Lung (tissue), 12 donors: Measurements from ENCODE around the gene ZNF827. TPM values are rescaled to one million over a fixed set of nuclear protein-coding genes. Genes with fewer than 3 reads are reported as not detected.

Source experiments
- ATAC-seq: fragments of 200-7000 bp; cut with Tn5 transposase; one replicate; pipeline ENCODE4 v1.9.1; 2020; ENCODE audit warnings: moderate number of reproducible peaks; ENCODE audit not compliant: insufficient read depth, low FRiP score
- DNase-seq, 3 donors: peaks; one replicate each; pipeline ENCODE4 v3.0.0-alpha.2; 2013 to 2017
- H3K27ac ChIP-seq, 2 donors: one replicate each; pipeline ENCODE4 v1.5.1; 2013; ENCODE audit warnings: mild to moderate bottlenecking in 2 of 2, moderate library complexity in 2 of 2, control low read depth in 1 of 2, inconsistent platforms in 1 of 2, low read depth in 1 of 2, low read length in 1 of 2
- H3K27me3 ChIP-seq, 3 donors: one replicate each; pipeline ENCODE4 v1.5.1; 2013; ENCODE audit warnings: low read length in 2 of 3; ENCODE audit not compliant: control insufficient read depth in 3 of 3, insufficient read depth in 3 of 3
- H3K36me3 ChIP-seq, 4 donors: one replicate each; pipeline ENCODE4 v1.5.1; 2013; ENCODE audit warnings: low read length in 4 of 4, mild to moderate bottlenecking in 1 of 4, moderate library complexity in 1 of 4; ENCODE audit not compliant: control insufficient read depth in 4 of 4, insufficient read depth in 4 of 4
- H3K4me1 ChIP-seq, 5 donors: one replicate each; pipeline ENCODE4 v1.5.1; 2013; ENCODE audit warnings: low read length in 5 of 5, mild to moderate bottlenecking in 2 of 5, moderate library complexity in 1 of 5; ENCODE audit not compliant: control insufficient read depth in 5 of 5, insufficient read depth in 5 of 5
- H3K4me3 ChIP-seq: one replicate; pipeline ENCODE4 v1.5.1; 2013; ENCODE audit warnings: mild to moderate bottlenecking, control low read depth, moderate library complexity
- H3K9ac ChIP-seq, 2 donors: one replicate each; pipeline ENCODE4 v1.5.1; 2013; ENCODE audit warnings: low read length in 2 of 2, control low read depth in 1 of 2; ENCODE audit not compliant: insufficient read depth in 1 of 2
- H3K9me3 ChIP-seq, 4 donors: one replicate each; pipeline ENCODE4 v1.5.1; 2013; ENCODE audit warnings: low read length in 3 of 4, mild to moderate bottlenecking in 1 of 4, moderate library complexity in 1 of 4; ENCODE audit not compliant: control insufficient read depth in 4 of 4, insufficient read depth in 3 of 4
- WGBS, 2 donors: extraction: QIAGEN DNeasy Blood & Tissue Kit; methylation state at CpG; one replicate each; pipeline ENCODE4 v1.1.7; 2013; 5-methylcytosine and 5-hydroxymethylcytosine counted together
- polyA plus RNA-seq, 2 donors: library from polyadenylated mRNA; stranded (reverse); fragments of 200-250 nt; gene quantifications; one replicate each; pipeline ENCODE4 v1.2.1, GENCODE V29; 2013
- total RNA-seq, 2 donors: library from RNA; depleted of rRNA in 1 of 2; stranded (reverse); fragments of >200 nt in 1 of 2; gene quantifications; one replicate each; pipeline ENCODE4 v1.2.1, GENCODE V29; 2014 to 2021
- TF ChIP-seq, protein P1 (sequence below): IDR thresholded peaks from 2 replicates; pipeline ENCODE4 v1.5.1; 2012; ENCODE audit warnings: mild to moderate bottlenecking; ENCODE audit errors: control extremely low read depth, extremely low read depth
- donor health status: control.
- donor health status: control.
- donor health status: Bipolar disorder and iron deficiency.
- donor health status: healthy.
- donor health status: DM: yes; HTN: yes; CAD: no.

ZNF827 gene
- total and polyA plus RNA-seq, 4 donors = 2.7 to 27.4 (median 8.2) TPM

DNA sequence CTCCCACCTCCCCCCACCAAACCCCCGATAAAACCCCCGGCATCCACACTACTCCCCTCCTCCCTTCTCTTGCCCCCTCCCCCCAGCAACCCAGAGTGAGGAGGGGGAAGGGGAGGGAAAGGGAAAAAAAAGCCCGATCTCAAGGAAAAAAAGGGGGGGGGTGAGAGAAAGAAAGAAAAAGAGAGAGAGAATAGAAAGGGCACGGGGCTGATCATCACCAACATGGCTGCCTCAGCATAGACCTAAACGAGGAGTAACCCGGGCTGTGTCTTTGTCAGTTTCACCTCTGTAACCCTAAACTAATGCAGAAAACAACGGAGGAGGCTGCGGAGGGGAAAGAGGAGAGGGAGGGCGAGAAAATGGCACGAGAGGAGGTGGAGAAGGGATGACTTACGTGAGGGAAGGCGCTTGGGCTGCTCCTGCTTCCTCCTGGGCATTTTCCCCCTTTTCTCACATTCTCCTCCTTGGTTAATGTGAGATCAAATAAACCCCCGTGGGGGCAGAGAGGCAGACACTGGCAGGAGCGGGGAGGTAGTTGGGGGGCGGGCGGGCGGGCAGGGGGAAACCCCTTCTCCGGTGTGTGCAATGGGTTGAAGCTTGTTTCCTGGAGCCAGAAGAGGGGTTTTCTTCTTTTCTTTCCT is 532 bp downstream of the ZNF827 start:
- no peaks in the 10 kb centered on the region for H3K27me3 ChIP-seq
- peak overlapping the region; percentile 50 to 97 for H3K9ac ChIP-seq
- H3K4me3 ChIP-seq = peak overlapping the region; percentile 83
- DNase-seq = peak; percentile 57 to 80 (median 78)
- H3K9me3 ChIP-seq = no peaks in the 10 kb centered on the region
- peak overlapping the region; percentile 90 to 95 for H3K27ac ChIP-seq
- H3K4me1 ChIP-seq = peaks cover 0 to 27% (median 6%) of the 10 kb centered on the region in 5 donors
- 0 to 1% methylated on average over 18 of the region's 18 CpGs for WGBS, 2 donors
- no peaks in the 10 kb centered on the region for H3K36me3 ChIP-seq
- TF ChIP-seq, protein P1, sequence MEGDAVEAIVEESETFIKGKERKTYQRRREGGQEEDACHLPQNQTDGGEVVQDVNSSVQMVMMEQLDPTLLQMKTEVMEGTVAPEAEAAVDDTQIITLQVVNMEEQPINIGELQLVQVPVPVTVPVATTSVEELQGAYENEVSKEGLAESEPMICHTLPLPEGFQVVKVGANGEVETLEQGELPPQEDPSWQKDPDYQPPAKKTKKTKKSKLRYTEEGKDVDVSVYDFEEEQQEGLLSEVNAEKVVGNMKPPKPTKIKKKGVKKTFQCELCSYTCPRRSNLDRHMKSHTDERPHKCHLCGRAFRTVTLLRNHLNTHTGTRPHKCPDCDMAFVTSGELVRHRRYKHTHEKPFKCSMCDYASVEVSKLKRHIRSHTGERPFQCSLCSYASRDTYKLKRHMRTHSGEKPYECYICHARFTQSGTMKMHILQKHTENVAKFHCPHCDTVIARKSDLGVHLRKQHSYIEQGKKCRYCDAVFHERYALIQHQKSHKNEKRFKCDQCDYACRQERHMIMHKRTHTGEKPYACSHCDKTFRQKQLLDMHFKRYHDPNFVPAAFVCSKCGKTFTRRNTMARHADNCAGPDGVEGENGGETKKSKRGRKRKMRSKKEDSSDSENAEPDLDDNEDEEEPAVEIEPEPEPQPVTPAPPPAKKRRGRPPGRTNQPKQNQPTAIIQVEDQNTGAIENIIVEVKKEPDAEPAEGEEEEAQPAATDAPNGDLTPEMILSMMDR = no peak
- peak; percentile 21 for ATAC-seq

DNA sequence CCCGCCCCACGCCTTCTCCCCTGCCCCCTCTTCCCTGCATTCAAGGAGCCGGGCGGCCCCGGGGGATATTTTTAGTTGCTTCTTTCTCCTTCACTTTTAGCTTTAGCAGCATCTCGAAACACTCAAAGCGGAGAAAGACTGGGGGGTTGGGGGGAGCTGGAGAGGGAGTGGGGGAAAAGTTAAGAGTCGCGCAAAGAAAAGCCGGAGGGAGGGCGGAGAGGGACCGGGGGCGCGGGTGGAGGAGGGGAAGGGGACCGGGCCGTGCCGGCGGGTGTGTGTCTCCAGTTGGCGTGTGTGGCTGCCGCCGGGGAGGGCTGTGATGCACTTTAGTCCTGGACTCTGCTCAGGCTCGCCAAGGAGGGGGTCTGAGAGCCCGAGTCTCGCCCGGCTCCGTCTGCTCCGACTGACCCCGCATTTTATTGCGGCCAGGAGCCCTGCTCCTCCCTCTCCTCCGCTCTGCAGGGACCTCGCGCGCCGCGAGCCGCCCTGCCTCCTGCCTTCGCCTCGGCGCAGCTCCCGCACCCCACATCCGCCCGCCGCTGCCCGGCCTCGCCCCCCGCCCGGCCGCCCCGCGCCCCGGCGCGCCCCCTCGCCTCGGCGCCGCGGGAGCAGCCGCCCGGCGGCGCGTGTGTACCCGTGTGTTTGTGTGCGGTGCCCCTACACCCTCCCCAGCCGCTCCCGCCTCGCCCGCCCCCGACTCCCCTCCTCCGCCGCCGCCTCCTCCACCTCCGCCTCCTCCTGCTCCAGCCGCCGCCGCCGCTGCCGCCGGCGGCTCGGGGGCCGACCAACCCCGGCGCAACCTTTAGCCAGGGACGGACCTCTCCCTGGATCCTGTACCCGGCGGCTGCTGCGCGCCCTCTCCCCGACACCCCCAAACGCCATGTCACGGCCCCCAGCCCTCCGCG is 1.4 kb downstream of the ZNF827 start:
- H3K4me3 ChIP-seq = peak overlapping the region; percentile 81
- no peaks in the 10 kb centered on the region for H3K9me3 ChIP-seq
- ATAC-seq (peak; percentile 23), DNase-seq (peak; percentile 58 to 87 (median 85))
- no peaks in the 10 kb centered on the region for H3K36me3 ChIP-seq
- peak overlapping the region; percentile 50 to 62 for H3K9ac ChIP-seq
- WGBS, 2 donors = 0 to 1% methylated on average over 63 to 95 of the region's 95 CpGs
- no peaks in the 10 kb centered on the region for H3K27me3 ChIP-seq
- TF ChIP-seq, protein P1 = no peak
- H3K27ac ChIP-seq = peak overlapping the region; percentile 95 to 96
- H3K4me1 ChIP-seq = peaks cover 0 to 27% (median 6%) of the 10 kb centered on the region in 5 donors

DNA sequence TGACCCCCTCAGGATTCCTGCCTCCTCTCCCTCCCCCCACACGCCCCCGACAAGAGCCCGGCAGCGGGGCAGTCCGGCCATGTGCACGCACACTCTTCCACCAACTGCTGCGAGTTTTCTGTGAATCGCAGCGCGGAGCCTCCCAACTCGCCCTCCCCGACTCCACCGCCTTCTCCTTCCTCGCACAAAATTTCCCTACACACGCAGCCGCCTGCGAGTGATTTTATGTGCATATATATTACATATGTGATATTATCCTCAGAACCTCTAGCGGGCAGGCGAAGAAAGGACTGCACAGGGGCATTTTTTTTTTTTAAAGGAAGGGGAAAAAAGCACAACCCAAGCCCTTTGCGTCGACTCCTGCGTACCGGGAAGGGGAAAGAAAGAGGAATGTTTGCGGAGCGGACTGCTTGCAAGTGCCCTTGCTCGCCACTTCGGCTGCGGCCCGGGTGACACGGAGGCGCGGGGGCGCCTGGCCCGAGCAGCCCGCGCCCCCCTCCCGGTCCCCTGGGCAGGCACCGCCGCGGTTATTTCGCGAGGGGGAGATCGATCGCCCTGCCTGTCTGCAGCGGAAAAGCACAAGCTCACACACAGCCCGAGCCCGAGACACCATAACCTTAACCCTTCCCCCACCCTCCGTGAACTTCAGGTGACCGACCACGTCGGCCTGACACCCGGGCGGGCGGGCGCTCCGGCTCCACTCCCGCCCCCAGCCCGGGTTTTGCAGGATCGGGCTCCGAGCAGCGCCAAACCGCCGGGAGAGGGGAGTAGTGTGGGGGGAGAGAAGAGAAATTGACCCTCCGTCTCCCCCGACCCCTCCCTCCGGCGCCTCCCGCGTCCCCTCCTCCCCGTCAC is 2.3 kb downstream of the ZNF827 start:
- peak; percentile 60 for ATAC-seq
- Histone ChIP-seq H3K4me1 (peaks cover 0 to 27% (median 6%) of the 10 kb centered on the region in 5 donors), H3K27me3 (no peaks in the 10 kb centered on the region), H3K9ac (peak overlapping the region; percentile 50 to 93), H3K27ac (peak overlapping the region; percentile 91 to 95), H3K9me3 (no peaks in the 10 kb centered on the region), H3K36me3 (no peaks in the 10 kb centered on the region), H3K4me3 (peak overlapping the region; percentile 58)
- WGBS, 2 donors = 0% methylated on average over 54 to 70 of the region's 70 CpGs
- TF ChIP-seq, protein P1 = no peak
- peak; percentile 90 to 92 (median 91) for DNase-seq
